B cell (primary cell): ENCODE data around the gene CTIF. TPM values are rescaled to one million over a fixed set of nuclear protein-coding genes. Genes with fewer than 3 reads are reported as not detected.

Experiments
- ATAC-seq: fragments of 200-7000 bp; cut with Tn5 transposase; one replicate; pipeline ENCODE4 v1.10.0; 2021; ENCODE audit warnings: low read depth, mild to moderate bottlenecking, moderate number of reproducible peaks, moderate library complexity
- CTCF ChIA-PET: fragments of 350-600 bp; sonication (Branson Sonifier 250); formaldehyde crosslinking; loops from one replicate; lab custom pipeline; 2021; ENCODE audit warnings: antibody characterized with exemption, inconsistent platforms; lab: Charles Lee
- POLR2A ChIA-PET: fragments of 350-600 bp; sonication (Branson Sonifier 250); formaldehyde crosslinking; loops from one replicate; lab custom pipeline; 2021; ENCODE audit warnings: antibody characterized with exemption; lab: Charles Lee
- DNase-seq: peaks from one replicate; pipeline ENCODE4 v3.0.0; 2013
- H2AFZ ChIP-seq: 2 replicates; pipeline ENCODE4 v1.6.1; 2012; ENCODE audit warnings: mild to moderate bottlenecking, low read depth, low read length; ENCODE audit not compliant: insufficient read depth, poor library complexity, severe bottlenecking
- H3K27ac ChIP-seq, 2 donors: 1 replicate in 1 of 2; 2 replicates in 1 of 2; pipeline ENCODE4 v1.5.1; 2012 to 2013; ENCODE audit warnings: low read length in 2 of 2, mild to moderate bottlenecking in 2 of 2, moderate library complexity in 1 of 2
- H3K27me3 ChIP-seq, 4 experiments: fragments of 200-600 bp in 1 of 4; sonication (generic) in 1 of 4; replicated peaks in 1 of 4; 1 replicate in 2 of 4; 2 replicates in 2 of 4; pipeline versions ENCODE4 v1.6.1 to v1.7.0; 2013 to 2016; ENCODE audit warnings: low read length in 3 of 4, mild to moderate bottlenecking in 2 of 4, mixed read lengths in 1 of 4, moderate library complexity in 1 of 4; ENCODE audit not compliant: insufficient read depth in 4 of 4, control insufficient read depth in 3 of 4; ENCODE audit errors: control extremely low read depth in 1 of 4
- H3K36me3 ChIP-seq, 2 experiments: replicated peaks in 1 of 2; 1 replicate in 1 of 2; 2 replicates in 1 of 2; pipeline versions ENCODE4 v1.6.1 to v1.7.1; 2013; ENCODE audit warnings: low read length in 1 of 2; ENCODE audit not compliant: insufficient read depth in 2 of 2, control insufficient read depth in 1 of 2; ENCODE audit errors: control extremely low read depth in 1 of 2, extremely low read depth in 1 of 2
- H3K4me1 ChIP-seq, 2 donors: fragments of 200-600 bp in 1 of 2; sonication (generic) in 1 of 2; 1 replicate in 1 of 2; 2 replicates in 1 of 2; pipeline versions ENCODE4 v1.5.1 to v1.6.1; 2013 to 2017; ENCODE audit warnings: low read length in 2 of 2; ENCODE audit not compliant: control insufficient read depth in 2 of 2, insufficient read depth in 2 of 2
- H3K4me2 ChIP-seq: replicated peaks from 2 replicates; pipeline ENCODE3; 2012; ENCODE audit warnings: mild to moderate bottlenecking, low read depth, low read length; ENCODE audit not compliant: poor library complexity, severe bottlenecking
- H3K4me3 ChIP-seq, 5 experiments: fragments of 200-600 bp in 1 of 5; sonication (generic) in 1 of 5; 1 replicate in 3 of 5; 2 replicates in 2 of 5; pipeline versions ENCODE4 v1.5.1 to v1.7.0; 2011 to 2016; ENCODE audit warnings: low read length in 4 of 5, mild to moderate bottlenecking in 4 of 5, low read depth in 2 of 5, control low read depth in 1 of 5, moderate library complexity in 1 of 5; ENCODE audit not compliant: insufficient read depth in 1 of 5; ENCODE audit errors: control extremely low read depth in 1 of 5, extremely low read depth in 1 of 5
- H3K79me2 ChIP-seq: fragments of 200-600 bp; sonication (generic); one replicate; pipeline ENCODE4 v1.6.0; 2016; ENCODE audit warnings: low read length; ENCODE audit not compliant: control insufficient read depth, insufficient read depth
- H3K9ac ChIP-seq: fragments of 200-600 bp; sonication (generic); 2 replicates; pipeline ENCODE4 v1.6.1; 2017; ENCODE audit warnings: mild to moderate bottlenecking, low read length, moderate library complexity
- H3K9me3 ChIP-seq, 3 donors: one replicate each; pipeline versions ENCODE4 v1.6.1 to v1.7.1; 2013; ENCODE audit warnings: low read length in 2 of 3; ENCODE audit not compliant: control insufficient read depth in 2 of 3, insufficient read depth in 1 of 3; ENCODE audit errors: control extremely low read depth in 1 of 3
- H4K20me1 ChIP-seq: 2 replicates; pipeline ENCODE4 v1.6.0; 2012; ENCODE audit warnings: mild to moderate bottlenecking, low read length; ENCODE audit not compliant: insufficient read depth, control insufficient read depth, poor library complexity, severe bottlenecking
- H3K27ac Mint-ChIP-seq: one replicate; pipeline ENCODE4 v1.8.0; 2021; ENCODE audit warnings: mixed read lengths
- H3K27me3 Mint-ChIP-seq: one replicate; pipeline ENCODE4 v1.8.0; 2021; ENCODE audit warnings: mixed read lengths
- H3K4me1 Mint-ChIP-seq: one replicate; pipeline ENCODE4 v1.8.0; 2021; ENCODE audit warnings: mixed read lengths
- H3K4me3 Mint-ChIP-seq: one replicate; pipeline ENCODE4 v1.8.0; 2021; ENCODE audit warnings: mixed read lengths
- H3K9me3 Mint-ChIP-seq: one replicate; pipeline ENCODE4 v1.8.0; 2022; ENCODE audit warnings: mixed read lengths; ENCODE audit not compliant: insufficient read depth
- EZH2 ChIP-seq: IDR thresholded peaks from 2 replicates; pipeline ENCODE4 v1.6.1; 2012; ENCODE audit warnings: borderline replicate concordance, low read depth, mild to moderate bottlenecking, moderate library complexity, low read length; ENCODE audit not compliant: insufficient read depth, poor library complexity, severe bottlenecking
- WGBS: methylation state at CpG from one replicate; pipeline ENCODE4 v1.1.5; 2013; ENCODE audit warnings: missing lambda C conversion rate; ENCODE audit not compliant: insufficient coverage; 5-methylcytosine and 5-hydroxymethylcytosine counted together
- intact Hi-C: fragments of 100-400 bp; cut with micrococcal nuclease; formaldehyde crosslinking; loops from one replicate; pipeline ENCODE4 v1.10.0; 2022
- polyA plus RNA-seq: library from polyadenylated mRNA; depleted of rRNA; stranded (reverse); fragments of >200 nt; gene quantifications from 2 replicates; pipeline ENCODE4 v1.2.3, GENCODE V29; 2012
- total RNA-seq, 2 donors: library from RNA; stranded (reverse); fragments of 120-200 nt in 1 of 2; gene quantifications; 1 replicate in 1 of 2; 2 replicates in 1 of 2; pipeline versions ENCODE4 v1.2.3 to v1.2.4, GENCODE V29; 2013 to 2022
- TF ChIP-seq, protein P1 (sequence below): fragments of 200-600 bp; IDR thresholded peaks from one replicate; pipeline ENCODE4 v1.8.0; 2022; ENCODE audit warnings: antibody characterized with exemption, mild to moderate bottlenecking

CTIF gene
- total and polyA plus RNA-seq, 2 donors (not counting 1 experiment from before 2014, with no cell fraction given) = 3.6 to 16.2 TPM

DNA sequence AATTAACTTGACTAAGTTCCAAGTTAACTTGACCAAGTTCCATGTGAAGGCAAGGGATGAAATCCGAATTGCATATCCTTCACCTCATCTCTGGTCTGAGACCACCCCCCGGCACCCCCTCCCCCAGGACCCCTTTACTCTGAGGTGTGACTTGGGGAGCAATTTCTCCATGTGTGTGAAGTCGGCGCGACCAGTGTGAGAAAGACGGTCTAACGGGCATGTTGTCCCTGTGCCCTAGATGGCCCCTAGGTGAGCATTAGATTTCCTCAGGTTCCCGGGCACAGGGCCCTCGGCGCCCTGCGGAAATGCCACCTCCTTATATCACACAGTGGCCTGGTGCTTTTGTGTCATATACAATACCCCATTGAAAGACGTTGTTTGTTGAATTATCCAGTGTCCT is 137.1 kb downstream of the CTIF start:
- no peak for ATAC-seq
- intact Hi-C loops = loop anchor here (1.0 to 10.0 kb wide), 11 partner anchors 101 to 1751 kb away; no protein-coding TSS in a partner anchor
- ChIA-PET POLR2A (no interaction called here), CTCF (interaction anchor here (1.0 to 3.4 kb wide), 7 partner anchors 277 to 1682 kb away, joined by 3 to 17 read pairs (median 3); no protein-coding TSS in a partner anchor)
- Histone ChIP-seq H3K9ac (no peak overlapping the region), H4K20me1 (no peaks in the 10 kb centered on the region), H3K4me3 (no peak overlapping the region), H2AFZ (no peak overlapping the region), H3K27me3 (no peaks in the 10 kb centered on the region), H3K4me2 (no peak overlapping the region), H3K9me3 (peaks cover 0 to 5% (median 5%) of the 10 kb centered on the region in 3 donors), H3K4me1 (peaks cover 4 to 12% of the 10 kb centered on the region in 2 donors), H3K36me3 (no peaks in the 10 kb centered on the region), H3K27ac (no peak overlapping the region), H3K79me2 (no peaks in the 10 kb centered on the region)
- no peak overlapping the region for H3K27ac Mint-ChIP-seq
- DNase-seq = no peak
- no peaks in the 10 kb centered on the region for H3K27me3 Mint-ChIP-seq
- peaks cover 5% of the 10 kb centered on the region for H3K9me3 Mint-ChIP-seq
- 88% methylated on average over 5 of the region's 12 CpGs for WGBS
- TF ChIP-seq, protein P1, sequence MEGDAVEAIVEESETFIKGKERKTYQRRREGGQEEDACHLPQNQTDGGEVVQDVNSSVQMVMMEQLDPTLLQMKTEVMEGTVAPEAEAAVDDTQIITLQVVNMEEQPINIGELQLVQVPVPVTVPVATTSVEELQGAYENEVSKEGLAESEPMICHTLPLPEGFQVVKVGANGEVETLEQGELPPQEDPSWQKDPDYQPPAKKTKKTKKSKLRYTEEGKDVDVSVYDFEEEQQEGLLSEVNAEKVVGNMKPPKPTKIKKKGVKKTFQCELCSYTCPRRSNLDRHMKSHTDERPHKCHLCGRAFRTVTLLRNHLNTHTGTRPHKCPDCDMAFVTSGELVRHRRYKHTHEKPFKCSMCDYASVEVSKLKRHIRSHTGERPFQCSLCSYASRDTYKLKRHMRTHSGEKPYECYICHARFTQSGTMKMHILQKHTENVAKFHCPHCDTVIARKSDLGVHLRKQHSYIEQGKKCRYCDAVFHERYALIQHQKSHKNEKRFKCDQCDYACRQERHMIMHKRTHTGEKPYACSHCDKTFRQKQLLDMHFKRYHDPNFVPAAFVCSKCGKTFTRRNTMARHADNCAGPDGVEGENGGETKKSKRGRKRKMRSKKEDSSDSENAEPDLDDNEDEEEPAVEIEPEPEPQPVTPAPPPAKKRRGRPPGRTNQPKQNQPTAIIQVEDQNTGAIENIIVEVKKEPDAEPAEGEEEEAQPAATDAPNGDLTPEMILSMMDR = no peak
- no peak for TF ChIP-seq EZH2
- peaks cover 10% of the 10 kb centered on the region for H3K4me1 Mint-ChIP-seq
- no peak overlapping the region for H3K4me3 Mint-ChIP-seq

DNA sequence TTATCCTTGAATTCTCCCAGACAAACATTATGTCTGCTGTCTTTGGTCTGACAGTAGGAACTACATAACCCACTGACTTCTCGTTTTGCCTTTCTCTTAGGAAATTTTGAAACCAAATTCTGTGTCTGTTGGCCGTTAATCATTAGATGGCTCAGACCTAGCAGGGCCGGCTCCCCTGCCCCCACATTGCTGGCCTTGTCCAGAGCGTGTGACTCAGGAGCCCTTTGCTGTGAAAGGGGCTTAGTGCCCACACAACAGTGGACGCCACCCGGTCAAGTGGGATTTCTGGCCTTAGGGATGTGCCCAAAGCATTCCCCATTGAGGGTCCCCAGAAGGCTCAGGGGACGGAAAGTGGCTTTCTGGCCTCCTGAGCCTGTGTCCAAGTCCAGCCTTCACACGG is 137.5 kb downstream of the CTIF start:
- CTCF ChIA-PET = interaction anchor here (0.6 to 1.3 kb wide), 4 partner anchors 292 to 1182 kb away, joined by 3 to 5 read pairs (median 4); no protein-coding TSS in a partner anchor
- DNase-seq (no peak), ATAC-seq (no peak)
- Mint-ChIP-seq H3K9me3 (peaks cover 4% of the 10 kb centered on the region), H3K27ac (no peak overlapping the region), H3K27me3 (no peaks in the 10 kb centered on the region), H3K4me1 (peaks cover 10% of the 10 kb centered on the region), H3K4me3 (no peak overlapping the region)
- Histone ChIP-seq H3K9me3 (peaks cover 0 to 1% (median under 1%) of the 10 kb centered on the region in 3 donors), H3K27me3 (no peaks in the 10 kb centered on the region), H3K9ac (no peak overlapping the region), H3K4me2 (no peak overlapping the region), H2AFZ (no peak overlapping the region), H3K4me1 (peaks cover 4 to 12% of the 10 kb centered on the region in 2 donors), H3K79me2 (no peaks in the 10 kb centered on the region), H3K36me3 (no peaks in the 10 kb centered on the region), H4K20me1 (no peaks in the 10 kb centered on the region), H3K4me3 (no peak overlapping the region), H3K27ac (no peak overlapping the region)
- TF ChIP-seq, protein P1 = no peak
- TF ChIP-seq EZH2 = no peak
- WGBS = 91% methylated on average over 8 of the region's 8 CpGs
- POLR2A ChIA-PET = no interaction called here
- intact Hi-C loops = loop anchor here (1.0 to 10.0 kb wide), 5 partner anchors 298 to 1751 kb away; no protein-coding TSS in a partner anchor
